ENCODE results near the gene ABCB9.
A peak's percentile ranks its signal among the peaks of the same experiment; 100 is the strongest.

The ABCB9 gene

DNA sequence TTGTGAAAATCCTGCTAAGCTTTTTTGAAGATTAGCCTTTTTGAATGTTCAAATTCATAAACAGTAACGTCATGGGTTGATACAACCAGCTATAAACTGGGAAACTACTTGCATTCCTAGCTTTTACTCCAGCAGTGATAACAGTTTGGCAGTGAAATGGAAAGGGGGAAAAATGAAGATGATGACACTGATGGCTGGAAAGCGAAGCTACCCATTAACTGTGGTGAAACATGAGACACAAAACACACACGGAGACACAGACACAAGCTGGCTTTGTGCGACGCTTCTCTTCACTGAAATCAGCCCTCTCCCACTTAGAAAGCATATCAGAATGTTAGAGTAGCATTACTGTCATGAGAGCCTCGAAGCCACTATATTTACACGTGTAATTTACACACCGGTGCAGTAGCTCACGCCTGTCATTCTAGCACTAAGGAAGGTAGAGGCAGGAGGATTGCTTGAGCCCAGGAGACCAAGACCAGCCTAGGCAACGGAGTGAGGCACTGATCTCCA lies 86.1 kb downstream of the ABCB9 start:
- peaks cover 33 to 98% (median 82%) of the 10 kb centered on the region in 4 experiments for H3K4me1 ChIP-seq (ENCODE audit: control extremely low read depth in 1 of 4, control insufficient read depth in 4 of 4, insufficient read depth in 4 of 4, low read length in 3 of 4)
- 89% methylated on average over 6 of the region's 10 CpGs for WGBS (ENCODE audit: insufficient coverage)
- no peaks in the 10 kb centered on the region for H3K27me3 ChIP-seq (replicated peaks in 2 of 5; ENCODE audit: control insufficient read depth in 4 of 5, insufficient read depth in 5 of 5, low read length in 4 of 5)
- CTCF ChIA-PET, result interaction anchor here (0.9 to 13.7 kb wide), 9 partner anchors 9 to 358 kb away, joined by 3 to 171 read pairs (median 10); partner anchors contain the start of genes ABCB9 and VPS37B
- no peak for DNase-seq
- H3K4me3 ChIP-seq (ENCODE audit: control insufficient read depth in 1 of 7, extremely low read depth in 1 of 7, insufficient read depth in 4 of 7, low read depth in 2 of 7, low read length in 6 of 7), result peak overlapping the region in 1 of 7 experiments; percentile 12
- H3K27ac ChIP-seq (ENCODE audit: insufficient read depth in 1 of 2, low read depth in 1 of 2, low read length in 2 of 2, poor library complexity in 1 of 2, severe bottlenecking in 2 of 2), result peak overlapping the region; percentile 97
- POLR2A ChIA-PET, result interaction anchor here (1.1 to 1.7 kb wide), 3 partner anchors 11 to 66 kb away, joined by 3 to 4 read pairs (median 4); no protein-coding TSS in a partner anchor
- H3K9me3 ChIP-seq (ENCODE audit: control extremely low read depth in 1 of 5, control insufficient read depth in 4 of 5, insufficient read depth in 2 of 5, low read depth in 1 of 5, low read length in 4 of 5), result no peaks in the 10 kb centered on the region
- peaks cover 2 to 9% (median 7%) of the 10 kb centered on the region in 4 experiments for H3K36me3 ChIP-seq (ENCODE audit: control insufficient read depth in 4 of 4, insufficient read depth in 4 of 4, low read length in 3 of 4)
